Measurements from ENCODE around the gene WIPI1.
"Not testable (repeated sequence)": the region's sequence is repeated elsewhere in the genome, so short reads cannot be mapped to it uniquely, and the experiment has no call there.

Gene WIPI1

DNA sequence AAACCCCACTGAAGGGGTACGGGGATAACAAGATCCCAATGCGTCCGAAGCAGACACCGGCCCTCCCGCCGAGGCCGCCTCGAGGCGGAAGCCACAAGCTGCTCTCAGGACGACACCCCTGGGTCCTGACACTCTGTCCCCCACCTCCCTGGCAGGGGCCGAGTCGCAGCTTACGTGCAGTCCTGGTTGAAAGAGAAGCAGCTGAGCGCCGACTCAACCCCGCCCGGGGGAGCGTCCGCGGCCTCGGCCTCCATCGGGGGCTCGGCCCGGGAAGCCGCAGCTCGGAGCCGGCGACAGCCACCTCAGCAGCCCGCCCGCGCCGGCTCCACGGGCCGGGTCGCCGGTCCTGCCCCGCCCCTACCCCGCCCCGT lies at the start of gene WIPI1:
Gene WIPI1 (minus strand): TSS at position 329 of the 371 bp plus-strand sequence. CDS start 75 bp downstream, at position 254.
- DNase-seq (ENCODE audit: low spot score) = peak; percentile 59

- DNase-seq (ENCODE audit: low spot score) = no peak
These were observed 48.7 kb upstream of the WIPI1 start for GRCh38 chr17:68505951-68506350.

GRCh38 chr17:68501074-68501473 lies 43.8 kb upstream of the WIPI1 start:
- DNase-seq (ENCODE audit: low spot score) = peak; percentile 7

DNA sequence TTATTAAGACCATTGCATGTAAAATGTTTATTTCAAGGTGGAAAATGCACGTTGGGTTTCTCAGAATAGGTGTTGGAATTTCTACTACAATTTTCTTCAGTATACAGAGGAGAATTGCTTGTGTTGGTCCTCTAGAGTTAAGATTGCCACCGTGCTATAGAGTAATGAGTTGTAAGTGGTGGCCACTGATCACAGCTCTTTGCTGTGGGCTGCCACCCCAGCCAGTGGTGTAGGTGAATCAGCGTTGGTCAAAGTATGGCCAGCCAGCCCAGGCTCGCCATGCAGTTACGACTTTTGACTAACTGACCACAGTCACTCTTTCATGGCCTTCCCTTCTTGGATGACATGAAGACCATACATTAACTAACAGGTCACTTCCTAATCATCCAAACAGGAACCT lies 42.3 kb upstream of the WIPI1 start:
- no peak for DNase-seq (ENCODE audit: low spot score)

- DNase-seq (ENCODE audit: low spot score) = peak; percentile 37
These were observed 41.4 kb upstream of the WIPI1 start for GRCh38 chr17:68498479-68499326.

DNA sequence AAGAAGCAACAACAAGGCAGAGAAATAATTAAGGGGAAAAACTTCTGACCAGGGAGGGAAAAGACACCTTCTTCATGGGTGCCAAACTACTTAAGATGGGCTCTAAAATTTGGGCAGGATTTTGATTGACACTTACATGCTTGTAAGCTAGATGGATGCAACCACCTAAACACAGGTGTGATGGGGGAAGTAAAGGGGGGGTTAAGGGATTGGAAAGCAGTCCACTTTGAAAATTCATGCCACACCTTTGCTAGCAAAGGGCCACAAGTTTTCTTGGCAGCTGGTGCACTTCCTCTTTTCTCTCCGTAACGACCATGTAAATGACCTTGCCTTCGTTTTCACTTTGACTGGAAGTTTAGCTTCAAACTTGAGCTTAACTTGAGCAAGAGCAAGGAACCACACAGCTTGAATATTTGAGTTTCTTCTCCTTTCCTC lies 40.6 kb upstream of the WIPI1 start:
- peak; percentile 82 for DNase-seq (ENCODE audit: low spot score)

DNA sequence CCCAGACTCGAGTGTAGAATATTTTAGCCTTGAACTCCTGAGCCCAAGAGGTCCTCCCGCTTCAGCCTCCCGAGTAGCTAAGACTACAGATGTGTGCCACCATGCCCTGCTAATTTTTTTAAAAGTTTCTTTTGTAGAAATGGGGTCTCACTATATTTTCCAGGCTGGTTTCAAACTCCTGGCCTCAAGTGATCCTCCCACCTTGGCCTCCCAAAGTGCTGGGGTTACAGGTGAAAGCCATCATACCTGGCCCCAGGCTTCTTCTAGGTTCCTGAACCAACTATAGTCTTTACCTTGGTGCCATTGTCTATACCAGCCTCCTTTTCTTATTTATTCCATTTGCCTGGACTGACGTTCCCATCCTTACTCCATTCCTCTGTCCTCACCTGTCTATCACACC lies 37.8 kb upstream of the WIPI1 start:
- no peak for DNase-seq (ENCODE audit: low spot score)

GRCh38 chr17:68492394-68493054 lies 35.2 kb upstream of the WIPI1 start:
- DNase-seq (ENCODE audit: low spot score) = not testable (repeated sequence)

DNA sequence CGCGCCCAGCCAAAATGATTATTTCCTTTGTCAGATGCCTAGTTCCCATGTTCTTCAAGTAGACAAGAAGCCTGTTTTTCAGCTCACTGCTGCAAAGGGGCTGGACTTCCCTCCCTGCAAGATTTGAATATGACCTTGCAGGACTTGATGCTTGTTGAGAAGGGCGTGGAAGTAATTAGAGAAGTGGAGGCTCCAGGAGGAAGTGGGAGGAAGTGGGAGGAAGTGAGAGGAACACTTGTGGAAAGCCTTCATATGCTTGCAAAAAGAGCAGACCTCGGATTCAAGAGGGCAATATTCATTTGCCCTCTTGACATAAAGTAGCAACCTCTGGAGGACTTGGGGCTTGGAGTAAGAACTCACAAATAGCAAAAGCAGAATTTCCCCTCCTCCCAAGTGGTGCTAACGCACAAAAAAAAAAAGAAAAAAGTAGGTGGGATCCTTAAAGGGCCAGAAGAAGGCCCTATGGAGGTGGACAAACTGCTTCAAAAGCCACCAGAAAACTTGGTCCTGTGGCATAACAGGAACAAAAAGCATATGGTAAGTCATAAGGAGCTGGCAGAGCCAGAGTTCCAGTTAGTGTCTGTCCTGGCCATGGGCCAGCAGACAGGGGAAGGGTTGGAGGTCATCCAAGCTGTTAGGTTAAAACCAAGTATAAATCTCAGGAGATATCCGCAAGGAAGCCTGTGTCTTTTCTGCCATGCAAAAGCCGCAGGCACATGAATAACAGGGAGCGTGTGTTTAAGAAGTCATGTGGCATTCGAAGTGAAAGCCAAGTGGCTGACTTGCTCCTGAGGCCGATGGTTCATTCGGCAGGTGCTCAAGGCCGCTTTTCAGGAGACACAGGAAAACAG lies 34.3 kb upstream of the WIPI1 start:
- peak; percentile 86 for DNase-seq (ENCODE audit: low spot score)

GRCh38 chr17:68489919-68490318 lies 32.6 kb upstream of the WIPI1 start:
- no peak for DNase-seq (ENCODE audit: low spot score)

DNA sequence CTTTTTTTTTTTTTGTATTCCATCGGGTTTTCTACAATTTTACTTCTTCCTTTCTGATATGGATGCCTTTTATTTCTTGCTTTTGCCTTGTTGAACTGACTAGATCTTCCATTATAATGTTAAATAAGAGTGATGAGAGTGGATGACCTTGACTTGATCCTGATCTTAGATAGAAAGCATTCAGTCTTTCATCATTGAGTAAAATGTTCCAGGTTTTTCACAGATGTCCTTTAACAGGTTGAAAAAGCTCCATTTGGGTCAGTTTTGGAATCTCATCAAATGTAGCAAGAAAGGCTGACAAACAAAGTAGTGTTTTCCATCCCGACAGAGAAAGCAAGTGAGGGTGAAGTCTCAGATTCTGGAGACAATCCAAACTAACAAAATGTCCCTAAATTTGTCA lies 27.2 kb upstream of the WIPI1 start:
- peak; percentile 42 for DNase-seq (ENCODE audit: low spot score)

- DNase-seq (ENCODE audit: low spot score) = no peak
These were observed 25.3 kb upstream of the WIPI1 start for GRCh38 chr17:68482576-68483041.

GRCh38 chr17:68480885-68481284 lies 23.6 kb upstream of the WIPI1 start:
- no peak for DNase-seq (ENCODE audit: low spot score)

- no peak for DNase-seq (ENCODE audit: low spot score)
These were observed 13.7 kb upstream of the WIPI1 start for GRCh38 chr17:68470961-68471360.

DNA sequence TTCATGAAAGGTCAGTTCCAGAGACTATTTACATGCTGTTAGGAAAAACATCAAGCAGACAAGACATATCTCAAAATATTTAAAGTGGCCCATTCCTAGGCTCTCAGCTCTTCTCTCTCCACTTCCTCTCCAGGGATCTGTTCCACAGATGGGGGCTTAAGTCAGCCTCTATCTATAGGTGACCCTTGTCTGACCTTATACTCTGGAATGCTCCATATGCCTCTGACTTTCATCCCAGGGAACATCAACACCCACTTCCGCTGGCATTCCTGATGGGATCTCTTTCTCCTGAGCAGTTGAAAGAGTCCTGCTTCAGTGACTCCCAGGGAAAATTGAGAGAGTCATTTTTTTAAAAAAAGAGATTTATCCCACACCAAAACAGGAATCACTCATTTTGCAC lies 11.5 kb upstream of the WIPI1 start:
- no peak for DNase-seq (ENCODE audit: low spot score)

DNA sequence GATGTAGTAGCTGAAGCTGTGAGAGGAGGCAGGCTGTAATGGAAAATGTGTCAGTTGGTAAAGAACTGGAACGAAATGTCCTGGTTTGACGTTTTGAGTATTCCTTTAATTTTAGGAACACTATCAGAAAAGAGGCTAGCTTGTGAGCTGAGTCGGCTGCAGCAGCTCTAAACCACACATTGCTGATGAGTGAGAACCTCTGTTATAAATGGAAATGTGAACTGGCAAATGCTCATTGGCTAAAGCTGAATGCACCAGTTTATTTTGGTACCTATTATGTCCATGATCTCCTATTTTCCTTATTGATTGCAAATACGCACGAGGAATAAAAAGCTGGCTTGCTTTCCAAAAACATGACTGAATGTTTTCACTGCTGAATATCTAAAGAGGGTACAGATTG lies 11.0 kb upstream of the WIPI1 start:
- DNase-seq (ENCODE audit: low spot score) = no peak

DNA sequence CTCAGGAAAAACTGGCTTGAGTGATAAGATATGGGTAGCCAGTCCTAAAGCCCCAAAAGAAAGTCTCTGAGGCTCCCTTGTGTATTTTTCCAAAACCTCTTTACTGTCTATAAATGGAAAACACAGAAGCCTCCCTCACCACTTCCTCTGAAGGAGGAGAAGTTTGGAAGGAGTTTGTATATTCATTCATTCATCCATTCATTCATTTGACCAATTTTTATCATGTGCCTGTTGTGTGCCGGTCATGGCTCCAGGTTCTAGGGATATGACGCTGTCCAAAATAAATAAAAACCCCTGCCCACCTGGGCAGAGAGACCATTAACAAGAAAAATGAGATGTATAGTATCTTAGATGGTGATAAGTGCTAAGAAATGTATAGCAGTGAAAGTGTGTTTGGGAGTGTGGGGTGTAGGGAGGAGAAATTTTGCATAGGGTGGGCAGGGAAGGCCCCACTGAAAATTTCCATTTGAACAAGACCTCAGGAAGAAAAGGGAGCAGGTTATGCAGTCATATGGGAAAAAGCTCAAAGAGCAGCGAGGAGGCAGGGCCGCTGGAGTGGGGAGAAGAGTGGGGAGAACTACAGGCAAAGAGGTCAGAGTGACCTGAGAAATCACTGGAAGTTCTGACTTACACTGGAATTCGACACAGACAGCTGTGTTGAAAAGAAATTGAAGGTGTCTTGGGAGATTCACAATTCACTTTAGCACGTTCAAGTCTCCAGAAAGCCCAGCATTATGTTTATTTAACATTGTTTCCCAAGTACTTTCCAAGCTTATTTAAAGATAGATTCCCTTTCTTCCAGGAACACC lies 6.1 kb upstream of the WIPI1 start:
- DNase-seq (ENCODE audit: low spot score) = no peak

DNA sequence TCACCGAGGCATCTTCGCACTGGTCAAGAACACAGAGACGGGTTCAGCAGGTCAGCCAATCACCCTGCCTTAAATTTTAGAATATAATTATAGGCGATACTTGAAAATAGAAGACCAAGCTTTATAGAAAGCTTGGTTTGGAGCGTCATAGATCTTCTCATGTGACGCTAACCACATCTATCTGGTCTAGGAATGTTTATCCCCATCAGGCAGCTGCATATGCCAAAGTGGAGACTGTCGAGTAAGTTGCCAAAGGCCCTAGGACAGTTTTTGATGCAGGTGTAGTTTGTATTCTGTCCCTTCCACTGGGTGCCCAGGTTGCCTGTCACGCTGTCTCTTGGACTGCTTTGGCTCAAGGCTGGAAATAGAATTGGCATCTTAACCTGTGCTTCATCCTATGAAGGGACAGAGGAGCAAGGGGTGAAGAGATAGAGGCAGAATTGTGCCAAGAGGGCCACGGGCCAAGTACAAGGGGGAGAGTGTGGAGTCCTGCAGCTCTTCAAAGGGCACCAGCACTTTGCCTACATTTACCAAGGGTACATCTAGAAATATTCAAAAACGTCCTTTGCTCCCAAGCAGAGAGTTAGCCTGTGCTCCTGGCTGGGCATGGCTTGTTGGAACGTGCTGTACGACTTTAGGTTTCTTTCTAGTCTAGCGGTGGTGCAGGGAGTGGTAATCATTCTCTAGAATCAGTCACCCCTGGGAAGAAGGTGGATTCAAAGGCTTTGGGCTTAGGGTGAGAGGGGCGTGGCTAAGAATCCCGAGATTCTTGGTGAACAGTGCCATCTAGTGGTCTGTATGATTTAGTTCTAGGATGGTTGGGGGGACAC lies 5.3 kb upstream of the WIPI1 start:
- peak; percentile 91 for DNase-seq (ENCODE audit: low spot score)

DNA sequence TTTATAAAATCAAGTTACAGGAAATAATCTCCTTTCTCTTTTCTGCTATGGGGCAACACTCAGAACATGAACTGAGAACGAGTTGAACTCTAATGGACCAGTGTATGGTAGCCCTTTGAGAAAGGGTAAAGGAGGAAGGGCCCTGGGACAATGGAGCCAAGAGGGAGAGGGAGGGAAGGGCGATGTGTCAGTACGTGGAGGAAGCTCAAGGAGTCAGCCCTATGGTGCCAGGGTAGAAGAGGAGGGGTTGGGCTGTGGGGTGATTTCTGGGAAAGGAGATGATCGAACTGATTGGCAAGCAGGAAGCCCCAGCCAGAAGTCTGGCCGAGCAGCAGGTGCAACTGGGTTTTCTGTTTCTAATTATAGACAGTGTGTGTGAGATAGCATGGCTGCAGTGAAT lies 4.3 kb upstream of the WIPI1 start:
- DNase-seq (ENCODE audit: low spot score) = no peak

- no peak for DNase-seq (ENCODE audit: low spot score)
These were observed 3.8 kb upstream of the WIPI1 start for GRCh38 chr17:68461122-68461539.

DNA sequence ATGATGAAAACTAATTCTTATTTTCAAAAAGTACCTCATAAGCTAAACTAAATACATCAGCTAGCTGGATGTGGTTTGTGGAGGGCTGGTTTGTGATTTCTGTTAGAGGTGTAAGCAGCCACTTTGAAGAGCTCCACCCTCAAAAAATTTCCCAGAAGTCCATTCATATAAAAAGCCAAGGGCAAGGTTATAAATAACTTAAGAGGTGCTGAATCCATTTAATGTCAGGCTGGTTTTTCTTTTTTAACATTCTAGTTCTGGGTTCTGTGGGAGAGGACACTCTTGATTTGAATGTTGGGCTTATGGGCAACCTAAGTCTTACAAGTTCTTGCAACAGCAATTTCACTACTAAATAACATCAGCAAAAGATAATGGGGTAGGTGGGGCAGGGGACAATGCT lies 3.4 kb upstream of the WIPI1 start:
- no peak for DNase-seq (ENCODE audit: low spot score)

Data from pons (tissue), 1 donor.